ENCODE measurements around the gene GPR146. TPM values are rescaled to one million over a fixed set of nuclear protein-coding genes. Genes with fewer than 3 reads are reported as not detected.

GPR146 gene
- total and polyA plus RNA-seq, 2 donors (not counting 1 experiment from before 2014, with no cell fraction given) = 2.2 to 3.3 TPM

DNA sequence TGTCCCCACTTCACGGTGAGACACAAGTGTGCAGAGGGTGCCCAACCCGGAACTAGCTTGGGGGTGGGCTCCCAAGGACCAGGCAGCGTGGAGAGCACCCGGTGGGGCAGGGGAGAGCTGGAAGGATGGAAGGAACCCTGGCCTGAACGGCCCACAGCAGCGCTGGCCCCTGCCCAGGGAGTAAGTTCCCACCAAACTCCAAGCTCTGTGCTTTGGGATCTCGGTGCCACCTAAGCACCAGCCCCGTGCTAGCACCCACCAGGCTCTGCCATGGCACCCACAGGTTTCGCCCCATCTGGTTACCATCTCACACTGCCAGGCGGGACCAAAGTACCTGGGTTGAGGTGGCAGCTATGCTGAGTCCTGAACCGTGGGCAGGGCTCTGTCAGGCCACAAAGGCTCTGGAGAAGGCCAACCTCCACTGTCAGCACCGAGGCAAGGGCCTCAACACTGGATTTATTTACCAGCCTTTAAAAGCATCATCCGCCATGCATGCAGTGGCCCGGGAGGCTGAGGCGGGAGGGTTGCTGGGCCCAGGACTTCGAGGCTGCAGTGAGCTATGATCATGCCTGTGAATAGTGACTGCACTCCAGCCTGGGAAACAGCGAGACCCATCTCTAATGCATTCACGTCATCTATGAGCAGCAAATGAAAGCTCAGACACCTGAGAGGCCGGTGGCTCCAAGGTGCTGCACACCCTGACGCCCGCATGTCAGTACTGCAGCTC lies 59.6 kb downstream of the GPR146 start:
- no peaks in the 10 kb centered on the region for H3K4me1 ChIP-seq (ENCODE audit: control insufficient read depth, extremely low read depth, insufficient read depth, low read length)
- H3K4me3 ChIP-seq (replicated peaks in 1 of 4; ENCODE audit: control extremely low read depth in 1 of 4, insufficient read depth in 1 of 4, low read depth in 3 of 4, low read length in 4 of 4) = no peak overlapping the region
- no peaks in the 10 kb centered on the region for H3K36me3 ChIP-seq (ENCODE audit: control insufficient read depth, insufficient read depth, low read length)
- H3K79me2 ChIP-seq (ENCODE audit: control insufficient read depth, insufficient read depth, low read length) = no peaks in the 10 kb centered on the region
- no peaks in the 10 kb centered on the region for H3K27me3 ChIP-seq (ENCODE audit: control insufficient read depth, insufficient read depth, low read length)
- H4K20me1 ChIP-seq (ENCODE audit: control insufficient read depth, extremely low read depth, insufficient read depth, low read length) = no peaks in the 10 kb centered on the region
- TF ChIP-seq, protein P1, sequence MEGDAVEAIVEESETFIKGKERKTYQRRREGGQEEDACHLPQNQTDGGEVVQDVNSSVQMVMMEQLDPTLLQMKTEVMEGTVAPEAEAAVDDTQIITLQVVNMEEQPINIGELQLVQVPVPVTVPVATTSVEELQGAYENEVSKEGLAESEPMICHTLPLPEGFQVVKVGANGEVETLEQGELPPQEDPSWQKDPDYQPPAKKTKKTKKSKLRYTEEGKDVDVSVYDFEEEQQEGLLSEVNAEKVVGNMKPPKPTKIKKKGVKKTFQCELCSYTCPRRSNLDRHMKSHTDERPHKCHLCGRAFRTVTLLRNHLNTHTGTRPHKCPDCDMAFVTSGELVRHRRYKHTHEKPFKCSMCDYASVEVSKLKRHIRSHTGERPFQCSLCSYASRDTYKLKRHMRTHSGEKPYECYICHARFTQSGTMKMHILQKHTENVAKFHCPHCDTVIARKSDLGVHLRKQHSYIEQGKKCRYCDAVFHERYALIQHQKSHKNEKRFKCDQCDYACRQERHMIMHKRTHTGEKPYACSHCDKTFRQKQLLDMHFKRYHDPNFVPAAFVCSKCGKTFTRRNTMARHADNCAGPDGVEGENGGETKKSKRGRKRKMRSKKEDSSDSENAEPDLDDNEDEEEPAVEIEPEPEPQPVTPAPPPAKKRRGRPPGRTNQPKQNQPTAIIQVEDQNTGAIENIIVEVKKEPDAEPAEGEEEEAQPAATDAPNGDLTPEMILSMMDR (conservative IDR thresholded peaks at IDR 0.05 in 1 of 2, IDR thresholded peaks at IDR 0.05 in 1 of 2; ENCODE audit: low read depth in 1 of 2, low read length in 2 of 2) = no peak
- TF ChIP-seq EZH2 (IDR thresholded peaks at IDR 0.05; ENCODE audit: low read length, missing control alignments) = no peak
- DNase-seq (ENCODE audit: low read depth in 2 of 2) = no peak
- H3K27ac ChIP-seq (ENCODE audit: insufficient read depth, low read length) = no peak overlapping the region
- no peaks in the 10 kb centered on the region for H3K9me3 ChIP-seq (ENCODE audit: control insufficient read depth, insufficient read depth, low read depth, low read length)
- H3K4me2 ChIP-seq (ENCODE audit: extremely low read depth, insufficient read depth, low read length) = no peak overlapping the region
- no peak overlapping the region for H3K9ac ChIP-seq (ENCODE audit: insufficient read depth, low read length)
- no peak overlapping the region for H2AFZ ChIP-seq (ENCODE audit: low read length)

DNA sequence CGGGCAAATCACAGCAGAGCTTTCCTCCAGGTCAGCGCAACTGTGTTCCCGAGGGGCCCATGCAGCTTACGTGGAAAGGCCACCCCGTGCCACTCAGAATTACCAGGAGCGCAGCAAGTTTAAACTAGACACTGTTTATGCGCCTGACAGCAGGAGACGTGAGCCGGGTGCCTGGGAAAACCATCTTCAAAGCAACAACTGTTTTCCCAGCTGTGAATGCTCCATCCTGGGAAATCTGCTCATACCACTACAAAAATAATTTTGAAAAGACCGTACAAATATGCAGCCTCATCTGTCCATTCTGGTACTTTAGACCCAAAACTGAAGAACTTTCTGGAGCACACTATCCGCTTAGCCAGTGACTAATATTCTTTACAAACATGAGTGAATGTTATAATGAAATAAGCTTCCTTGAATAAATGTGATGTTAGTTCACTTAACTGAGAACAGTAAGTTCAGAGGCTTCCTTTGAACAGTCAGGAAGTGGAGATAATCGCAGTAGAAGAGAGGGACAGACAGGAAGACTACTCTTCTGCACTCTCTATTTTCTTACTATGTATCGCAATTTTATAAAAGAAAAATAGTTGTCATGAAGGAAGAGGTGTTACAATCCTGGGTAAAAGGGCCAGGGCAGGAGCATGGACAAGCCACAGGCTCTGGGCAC lies 60.3 kb downstream of the GPR146 start:
- H2AFZ ChIP-seq (ENCODE audit: low read length) = no peak overlapping the region

DNA sequence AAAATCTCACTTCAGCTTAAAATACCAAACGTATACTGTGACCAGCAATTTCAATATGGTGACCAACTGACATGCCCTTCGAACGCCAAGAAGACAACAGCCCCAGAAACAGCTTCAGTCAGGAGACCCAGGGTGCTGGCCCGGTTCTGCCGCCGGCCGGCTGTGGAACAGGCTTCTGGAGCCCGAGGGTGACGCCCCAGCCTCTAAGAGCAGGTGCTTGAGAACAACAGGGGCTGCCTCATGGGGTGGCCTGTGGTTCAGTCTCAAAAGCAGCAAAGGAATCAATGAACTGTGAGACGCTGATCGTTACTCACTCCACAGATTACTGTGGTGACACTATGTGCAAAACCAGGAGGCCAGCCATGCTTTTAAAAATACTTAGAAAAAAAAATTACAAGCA lies 60.8 kb downstream of the GPR146 start:
- no peaks in the 10 kb centered on the region for H3K27me3 ChIP-seq (ENCODE audit: control insufficient read depth, insufficient read depth, low read length)
- H2AFZ ChIP-seq (ENCODE audit: low read length) = no peak overlapping the region
- no peaks in the 10 kb centered on the region for H3K79me2 ChIP-seq (ENCODE audit: control insufficient read depth, insufficient read depth, low read length)
- H3K4me3 ChIP-seq (replicated peaks in 1 of 4; ENCODE audit: control extremely low read depth in 1 of 4, insufficient read depth in 1 of 4, low read depth in 3 of 4, low read length in 4 of 4) = no peak overlapping the region
- no peak for DNase-seq (ENCODE audit: low read depth in 2 of 2)
- H3K4me1 ChIP-seq (ENCODE audit: control insufficient read depth, extremely low read depth, insufficient read depth, low read length) = no peaks in the 10 kb centered on the region
- H4K20me1 ChIP-seq (ENCODE audit: control insufficient read depth, extremely low read depth, insufficient read depth, low read length) = no peaks in the 10 kb centered on the region
- no peak for TF ChIP-seq EZH2 (IDR thresholded peaks at IDR 0.05; ENCODE audit: low read length, missing control alignments)
- TF ChIP-seq, protein P1 (conservative IDR thresholded peaks at IDR 0.05 in 1 of 2, IDR thresholded peaks at IDR 0.05 in 1 of 2; ENCODE audit: low read depth in 1 of 2, low read length in 2 of 2) = no peak
- H3K36me3 ChIP-seq (ENCODE audit: control insufficient read depth, insufficient read depth, low read length) = no peaks in the 10 kb centered on the region
- H3K9ac ChIP-seq (ENCODE audit: insufficient read depth, low read length) = no peak overlapping the region
- no peaks in the 10 kb centered on the region for H3K9me3 ChIP-seq (ENCODE audit: control insufficient read depth, insufficient read depth, low read depth, low read length)
- H3K4me2 ChIP-seq (ENCODE audit: extremely low read depth, insufficient read depth, low read length) = no peak overlapping the region
- H3K27ac ChIP-seq (ENCODE audit: insufficient read depth, low read length) = no peak overlapping the region

More for the DNA sequence above, 60.3 kb downstream of the GPR146 start:
- Histone ChIP-seq H3K4me3 (replicated peaks in 1 of 4; ENCODE audit: control extremely low read depth in 1 of 4, insufficient read depth in 1 of 4, low read depth in 3 of 4, low read length in 4 of 4) (no peak overlapping the region), H4K20me1 (ENCODE audit: control insufficient read depth, extremely low read depth, insufficient read depth, low read length) (no peaks in the 10 kb centered on the region), H3K27me3 (ENCODE audit: control insufficient read depth, insufficient read depth, low read length) (no peaks in the 10 kb centered on the region), H3K4me1 (ENCODE audit: control insufficient read depth, extremely low read depth, insufficient read depth, low read length) (no peaks in the 10 kb centered on the region), H3K79me2 (ENCODE audit: control insufficient read depth, insufficient read depth, low read length) (no peaks in the 10 kb centered on the region), H3K4me2 (ENCODE audit: extremely low read depth, insufficient read depth, low read length) (no peak overlapping the region), H3K9ac (ENCODE audit: insufficient read depth, low read length) (no peak overlapping the region), H3K36me3 (ENCODE audit: control insufficient read depth, insufficient read depth, low read length) (no peaks in the 10 kb centered on the region), H3K9me3 (ENCODE audit: control insufficient read depth, insufficient read depth, low read depth, low read length) (no peaks in the 10 kb centered on the region), H3K27ac (ENCODE audit: insufficient read depth, low read length) (no peak overlapping the region)
- no peak for DNase-seq (ENCODE audit: low read depth in 2 of 2)
- no peak for TF ChIP-seq EZH2 (IDR thresholded peaks at IDR 0.05; ENCODE audit: low read length, missing control alignments)
- TF ChIP-seq, protein P1 (conservative IDR thresholded peaks at IDR 0.05 in 1 of 2, IDR thresholded peaks at IDR 0.05 in 1 of 2; ENCODE audit: low read depth in 1 of 2, low read length in 2 of 2) = no peak
